Measurements from ENCODE around the gene TMEM63C.

GRCh38 chr14:77296155-77296554 lies 114.6 kb downstream of the TMEM63C start:
- TF ChIP-seq POLR2AphosphoS5 (IDR thresholded peaks at IDR 0.05; ENCODE audit: insufficient read depth in 1 of 2, low read depth in 1 of 2): no peak
- no peak for TF ChIP-seq CTCF (IDR thresholded peaks at IDR 0.05)
- no peak for TF ChIP-seq POLR2A (IDR thresholded peaks at IDR 0.05)
